Ishikawa (cell line): ENCODE data around the gene PLEKHH2.

Source experiments
- CEBPB ChIP-seq: IDR thresholded peaks from 2 replicates; pipeline ENCODE4 v1.6.1; 2012
- CREB1 ChIP-seq: IDR thresholded peaks from 2 replicates; pipeline ENCODE4 v1.6.1; 2012; ENCODE audit warnings: low read depth
- EP300 ChIP-seq: IDR thresholded peaks from 2 replicates; pipeline ENCODE4 v1.6.1; 2012; ENCODE audit warnings: borderline replicate concordance
- TAF1 ChIP-seq: IDR thresholded peaks from 2 replicates; pipeline ENCODE4 v1.6.1; 2012; ENCODE audit warnings: low read depth, mild to moderate bottlenecking
- TF ChIP-seq, protein P1 (sequence below): IDR thresholded peaks from 2 replicates; pipeline ENCODE4 v1.6.1; 2012
- TF ChIP-seq, protein P2 (sequence below): IDR thresholded peaks from 2 replicates; pipeline ENCODE4 v1.6.1; 2012; ENCODE audit warnings: low read depth, mild to moderate bottlenecking

DNA sequence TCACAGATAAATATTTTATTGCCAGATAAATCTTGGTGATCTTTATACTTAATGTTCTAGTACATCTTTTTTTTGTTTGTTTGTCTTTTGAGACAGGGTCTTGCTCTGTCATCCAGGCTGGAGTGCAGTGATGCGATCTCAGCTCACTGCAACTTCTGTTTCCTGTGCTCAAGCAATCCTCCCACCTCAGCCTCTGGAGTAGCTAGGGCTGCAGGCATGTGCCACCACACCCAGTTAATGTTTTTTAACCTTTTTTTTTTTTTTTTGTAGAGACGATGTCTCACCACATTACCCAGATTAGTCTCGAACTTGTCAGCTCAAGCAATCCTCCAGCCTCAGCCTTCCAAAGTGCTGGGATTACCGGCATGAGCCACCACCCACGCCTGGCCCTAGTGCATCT, 48.3 kb downstream of the PLEKHH2 start:
- TF ChIP-seq CEBPB (no peak), TAF1 (no peak), CREB1 (no peak), EP300 (no peak)
- TF ChIP-seq, protein P1, sequence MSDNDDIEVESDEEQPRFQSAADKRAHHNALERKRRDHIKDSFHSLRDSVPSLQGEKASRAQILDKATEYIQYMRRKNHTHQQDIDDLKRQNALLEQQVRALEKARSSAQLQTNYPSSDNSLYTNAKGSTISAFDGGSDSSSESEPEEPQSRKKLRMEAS = no peak
- TF ChIP-seq, protein P2, sequence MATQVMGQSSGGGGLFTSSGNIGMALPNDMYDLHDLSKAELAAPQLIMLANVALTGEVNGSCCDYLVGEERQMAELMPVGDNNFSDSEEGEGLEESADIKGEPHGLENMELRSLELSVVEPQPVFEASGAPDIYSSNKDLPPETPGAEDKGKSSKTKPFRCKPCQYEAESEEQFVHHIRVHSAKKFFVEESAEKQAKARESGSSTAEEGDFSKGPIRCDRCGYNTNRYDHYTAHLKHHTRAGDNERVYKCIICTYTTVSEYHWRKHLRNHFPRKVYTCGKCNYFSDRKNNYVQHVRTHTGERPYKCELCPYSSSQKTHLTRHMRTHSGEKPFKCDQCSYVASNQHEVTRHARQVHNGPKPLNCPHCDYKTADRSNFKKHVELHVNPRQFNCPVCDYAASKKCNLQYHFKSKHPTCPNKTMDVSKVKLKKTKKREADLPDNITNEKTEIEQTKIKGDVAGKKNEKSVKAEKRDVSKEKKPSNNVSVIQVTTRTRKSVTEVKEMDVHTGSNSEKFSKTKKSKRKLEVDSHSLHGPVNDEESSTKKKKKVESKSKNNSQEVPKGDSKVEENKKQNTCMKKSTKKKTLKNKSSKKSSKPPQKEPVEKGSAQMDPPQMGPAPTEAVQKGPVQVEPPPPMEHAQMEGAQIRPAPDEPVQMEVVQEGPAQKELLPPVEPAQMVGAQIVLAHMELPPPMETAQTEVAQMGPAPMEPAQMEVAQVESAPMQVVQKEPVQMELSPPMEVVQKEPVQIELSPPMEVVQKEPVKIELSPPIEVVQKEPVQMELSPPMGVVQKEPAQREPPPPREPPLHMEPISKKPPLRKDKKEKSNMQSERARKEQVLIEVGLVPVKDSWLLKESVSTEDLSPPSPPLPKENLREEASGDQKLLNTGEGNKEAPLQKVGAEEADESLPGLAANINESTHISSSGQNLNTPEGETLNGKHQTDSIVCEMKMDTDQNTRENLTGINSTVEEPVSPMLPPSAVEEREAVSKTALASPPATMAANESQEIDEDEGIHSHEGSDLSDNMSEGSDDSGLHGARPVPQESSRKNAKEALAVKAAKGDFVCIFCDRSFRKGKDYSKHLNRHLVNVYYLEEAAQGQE = no peak
